GM12878 (cell line): ENCODE results near the gene ELMO2.
"Not testable (repeated sequence)": the region's sequence is repeated elsewhere in the genome, so short reads cannot be mapped to it uniquely, and the experiment has no call there.

Experiments used
- BCL11A ChIP-seq: IDR thresholded peaks from 2 replicates; pipeline ENCODE4 v1.6.1; 2011; ENCODE audit warnings: low read depth, low read length
- NFIC ChIP-seq: IDR thresholded peaks from 2 replicates; pipeline ENCODE4 v1.6.1; 2012; ENCODE audit warnings: low read depth, mild to moderate bottlenecking, inconsistent platforms, low read length, moderate library complexity
- POLR2A ChIP-seq: IDR thresholded peaks from 2 replicates; pipeline ENCODE4 v1.6.1; 2011; ENCODE audit warnings: low read depth, mild to moderate bottlenecking, low read length
- RAD51 ChIP-seq: fragments of 450-650 bp; IDR thresholded peaks from 2 replicates; pipeline ENCODE4 v1.6.1; 2016; ENCODE audit warnings: moderate library complexity, mild to moderate bottlenecking, inconsistent platforms
- SRF ChIP-seq, 2 experiments: IDR thresholded peaks; 2 replicates each; pipeline ENCODE4 v1.6.1; 2011; ENCODE audit warnings: low read depth in 2 of 2, low read length in 2 of 2, mild to moderate bottlenecking in 1 of 2, moderate library complexity in 1 of 2
- TF ChIP-seq, protein P1 (sequence below), 3 experiments: IDR thresholded peaks in 2 of 3; conservative IDR thresholded peaks in 1 of 3; 2 replicates each; pipeline ENCODE4 v1.5.1; 2011; ENCODE audit warnings: low read depth in 3 of 3, low read length in 3 of 3, mild to moderate bottlenecking in 3 of 3, control low read depth in 2 of 3, moderate library complexity in 2 of 3, inconsistent platforms in 1 of 3, mixed read lengths in 1 of 3; ENCODE audit not compliant: control insufficient read depth in 2 of 3, insufficient read depth in 1 of 3; ENCODE audit errors: extremely low read depth in 1 of 3
- TF ChIP-seq, protein P2 (sequence below): IDR thresholded peaks from 2 replicates; pipeline ENCODE4 v1.6.1; 2012; ENCODE audit warnings: low read depth, low read length, improper control_type of control experiment
- TF ChIP-seq, protein P3 (sequence below): IDR thresholded peaks from 2 replicates; pipeline ENCODE4 v1.6.1; 2011; ENCODE audit warnings: borderline replicate concordance, low read depth, mild to moderate bottlenecking, moderate library complexity, mixed read lengths, low read length; ENCODE audit not compliant: insufficient read depth; ENCODE audit errors: extremely low read length
- TF ChIP-seq, protein P4 (sequence below): IDR thresholded peaks from 2 replicates; pipeline ENCODE4 v1.6.1; 2012; ENCODE audit warnings: low read depth, low read length, improper control_type of control experiment

DNA sequence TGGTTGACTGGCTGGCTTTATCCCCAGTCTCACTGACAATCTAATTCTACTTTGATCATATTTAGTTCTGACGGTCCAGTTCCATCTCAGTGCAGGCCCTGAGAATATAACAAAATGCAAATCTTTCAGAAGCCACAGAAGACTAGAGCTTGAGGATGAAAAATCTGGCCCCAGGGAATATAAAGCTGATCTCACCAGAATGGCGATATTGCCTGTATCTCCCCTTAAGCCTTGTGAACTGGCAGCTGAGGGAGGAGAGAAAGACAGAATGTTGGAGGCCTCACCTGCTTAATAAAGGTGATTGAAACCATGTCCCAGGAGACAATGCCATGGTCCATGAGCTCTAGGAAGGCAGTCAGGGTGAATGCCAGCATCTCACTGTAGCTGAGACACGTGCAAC, 19.4 kb downstream of the ELMO2 start:
- TF ChIP-seq SRF (IDR thresholded peaks at IDR 0.05; ENCODE audit: low read depth in 2 of 2, low read length in 2 of 2); RAD51; POLR2A; NFIC; BCL11A: not testable (repeated sequence)
- TF ChIP-seq, protein P1, sequence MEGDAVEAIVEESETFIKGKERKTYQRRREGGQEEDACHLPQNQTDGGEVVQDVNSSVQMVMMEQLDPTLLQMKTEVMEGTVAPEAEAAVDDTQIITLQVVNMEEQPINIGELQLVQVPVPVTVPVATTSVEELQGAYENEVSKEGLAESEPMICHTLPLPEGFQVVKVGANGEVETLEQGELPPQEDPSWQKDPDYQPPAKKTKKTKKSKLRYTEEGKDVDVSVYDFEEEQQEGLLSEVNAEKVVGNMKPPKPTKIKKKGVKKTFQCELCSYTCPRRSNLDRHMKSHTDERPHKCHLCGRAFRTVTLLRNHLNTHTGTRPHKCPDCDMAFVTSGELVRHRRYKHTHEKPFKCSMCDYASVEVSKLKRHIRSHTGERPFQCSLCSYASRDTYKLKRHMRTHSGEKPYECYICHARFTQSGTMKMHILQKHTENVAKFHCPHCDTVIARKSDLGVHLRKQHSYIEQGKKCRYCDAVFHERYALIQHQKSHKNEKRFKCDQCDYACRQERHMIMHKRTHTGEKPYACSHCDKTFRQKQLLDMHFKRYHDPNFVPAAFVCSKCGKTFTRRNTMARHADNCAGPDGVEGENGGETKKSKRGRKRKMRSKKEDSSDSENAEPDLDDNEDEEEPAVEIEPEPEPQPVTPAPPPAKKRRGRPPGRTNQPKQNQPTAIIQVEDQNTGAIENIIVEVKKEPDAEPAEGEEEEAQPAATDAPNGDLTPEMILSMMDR (IDR thresholded peaks at IDR 0.05 in 2 of 3, conservative IDR thresholded peaks at IDR 0.05 in 1 of 3; ENCODE audit: control insufficient read depth in 2 of 3, extremely low read depth in 1 of 3, insufficient read depth in 1 of 3, low read depth in 3 of 3, low read length in 3 of 3) = not testable (repeated sequence)
- TF ChIP-seq, protein P2, sequence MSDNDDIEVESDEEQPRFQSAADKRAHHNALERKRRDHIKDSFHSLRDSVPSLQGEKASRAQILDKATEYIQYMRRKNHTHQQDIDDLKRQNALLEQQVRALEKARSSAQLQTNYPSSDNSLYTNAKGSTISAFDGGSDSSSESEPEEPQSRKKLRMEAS = not testable (repeated sequence)
- TF ChIP-seq, protein P3, sequence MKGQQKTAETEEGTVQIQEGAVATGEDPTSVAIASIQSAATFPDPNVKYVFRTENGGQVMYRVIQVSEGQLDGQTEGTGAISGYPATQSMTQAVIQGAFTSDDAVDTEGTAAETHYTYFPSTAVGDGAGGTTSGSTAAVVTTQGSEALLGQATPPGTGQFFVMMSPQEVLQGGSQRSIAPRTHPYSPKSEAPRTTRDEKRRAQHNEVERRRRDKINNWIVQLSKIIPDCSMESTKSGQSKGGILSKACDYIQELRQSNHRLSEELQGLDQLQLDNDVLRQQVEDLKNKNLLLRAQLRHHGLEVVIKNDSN = not testable (repeated sequence)
- TF ChIP-seq, protein P4, sequence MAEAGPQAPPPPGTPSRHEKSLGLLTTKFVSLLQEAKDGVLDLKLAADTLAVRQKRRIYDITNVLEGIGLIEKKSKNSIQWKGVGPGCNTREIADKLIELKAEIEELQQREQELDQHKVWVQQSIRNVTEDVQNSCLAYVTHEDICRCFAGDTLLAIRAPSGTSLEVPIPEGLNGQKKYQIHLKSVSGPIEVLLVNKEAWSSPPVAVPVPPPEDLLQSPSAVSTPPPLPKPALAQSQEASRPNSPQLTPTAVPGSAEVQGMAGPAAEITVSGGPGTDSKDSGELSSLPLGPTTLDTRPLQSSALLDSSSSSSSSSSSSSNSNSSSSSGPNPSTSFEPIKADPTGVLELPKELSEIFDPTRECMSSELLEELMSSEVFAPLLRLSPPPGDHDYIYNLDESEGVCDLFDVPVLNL = not testable (repeated sequence)
